Esophagus squamous epithelium (tissue), 5 donors: Measurements from ENCODE around the gene KIF1B. TPM values are rescaled to one million over a fixed set of nuclear protein-coding genes. Genes with fewer than 3 reads are reported as not detected.

Experiments used
- DNase-seq: peaks from one replicate; lab custom pipeline; 2025; lab: John Stamatoyannopoulos, UW
- H3K27ac ChIP-seq, 4 donors: fragments of 200-600 bp; sonication (generic); one replicate each; pipeline ENCODE4 v1.5.1; 2016 to 2019; ENCODE audit warnings: mild to moderate bottlenecking in 1 of 4
- H3K27me3 ChIP-seq, 4 donors: fragments of 200-600 bp; sonication (generic); 1 replicate in 3 of 4; 2 replicates in 1 of 4; pipeline versions ENCODE4 v1.5.1 to v1.6.0; 2017 to 2021; ENCODE audit warnings: antibody characterized with exemption in 1 of 4
- H3K36me3 ChIP-seq, 3 donors: fragments of 200-600 bp; sonication (generic); one replicate each; pipeline ENCODE4 v1.5.1; 2016 to 2019
- H3K4me1 ChIP-seq, 3 donors: fragments of 200-600 bp; sonication (generic); one replicate each; pipeline ENCODE4 v1.5.1; 2017 to 2019
- H3K4me3 ChIP-seq, 4 donors: fragments of 200-600 bp; sonication (generic); 1 replicate in 3 of 4; 2 replicates in 1 of 4; pipeline ENCODE4 v1.5.1; 2016 to 2019; ENCODE audit warnings: mild to moderate bottlenecking in 2 of 4, moderate library complexity in 1 of 4
- H3K9me3 ChIP-seq, 3 donors: fragments of 200-600 bp; sonication (generic); one replicate each; pipeline ENCODE4 v1.5.1; 2016 to 2019
- POLR2A ChIP-seq, 4 donors: fragments of 450-650 bp; IDR thresholded peaks; one replicate each; pipeline ENCODE4 v1.6.1; 2017; ENCODE audit warnings: antibody characterized with exemption in 4 of 4, mild to moderate bottlenecking in 4 of 4, moderate library complexity in 3 of 4
- WGBS, 2 donors: methylation state at CpG; one replicate each; pipeline ENCODE4 v1.1.5; 2018; 5-methylcytosine and 5-hydroxymethylcytosine counted together
- intact Hi-C: fragments of 100-400 bp; cut with DNase I; formaldehyde crosslinking; loops from one replicate; pipeline ENCODE4 v1.15.0; 2022
- total RNA-seq, 4 donors: library from RNA; depleted of rRNA; stranded (reverse); fragments of >200 nt; gene quantifications; one replicate each; pipeline ENCODE4 v1.1.0, GENCODE V29; 2016
- TF ChIP-seq, protein P1 (sequence below), 6 experiments: fragments of 450-650 bp in 4 of 6; fragments of 200-600 bp in 2 of 6; sonication (generic) in 2 of 6; IDR thresholded peaks; one replicate each; pipeline ENCODE4 v1.5.1; 2016 to 2019; ENCODE audit warnings: antibody characterized with exemption in 6 of 6, mild to moderate bottlenecking in 4 of 6, moderate library complexity in 4 of 6
- donor health status: DM: yes; HTN: yes; CAD: no.

KIF1B gene
- total RNA-seq, 4 donors from 2014 or later: 27.1 to 40.6 (median 38.1) TPM

DNA sequence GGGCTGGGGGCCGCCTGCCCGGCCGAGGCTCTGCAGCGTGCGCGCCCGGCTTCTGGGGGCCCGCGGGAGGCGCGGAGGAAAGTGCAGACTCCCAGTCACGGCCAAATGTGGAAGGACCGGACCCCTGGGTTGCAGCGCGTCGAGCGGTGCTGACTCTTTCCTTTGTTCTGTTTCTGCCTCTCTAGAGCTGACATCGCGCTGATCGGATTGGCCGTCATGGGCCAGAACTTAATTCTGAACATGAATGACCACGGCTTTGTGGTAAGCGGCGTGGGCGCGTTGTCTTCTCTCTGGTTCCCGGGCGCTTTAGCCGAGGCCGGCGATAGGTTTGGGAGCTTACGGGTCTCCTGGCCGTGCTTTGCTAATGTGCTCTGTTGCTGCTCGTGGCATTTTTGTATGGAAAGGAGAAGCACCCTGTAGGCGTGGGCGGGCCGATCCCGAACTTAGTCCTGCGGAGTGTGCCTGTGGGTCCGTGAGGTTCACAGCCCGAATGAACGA lies 189.1 kb downstream of the KIF1B start:
- WGBS, 2 donors: 0 to 1% methylated on average over 12 to 31 of the region's 42 CpGs
- peak overlapping the region; percentile 84 to 91 (median 88) for H3K4me3 ChIP-seq
- peaks cover 8 to 37% (median 23%) of the 10 kb centered on the region in 3 donors for H3K36me3 ChIP-seq
- DNase-seq: no peak
- no peaks in the 10 kb centered on the region for H3K9me3 ChIP-seq
- peak overlapping the region; percentile 95 to 97 (median 96) for H3K27ac ChIP-seq
- TF ChIP-seq, protein P1, sequence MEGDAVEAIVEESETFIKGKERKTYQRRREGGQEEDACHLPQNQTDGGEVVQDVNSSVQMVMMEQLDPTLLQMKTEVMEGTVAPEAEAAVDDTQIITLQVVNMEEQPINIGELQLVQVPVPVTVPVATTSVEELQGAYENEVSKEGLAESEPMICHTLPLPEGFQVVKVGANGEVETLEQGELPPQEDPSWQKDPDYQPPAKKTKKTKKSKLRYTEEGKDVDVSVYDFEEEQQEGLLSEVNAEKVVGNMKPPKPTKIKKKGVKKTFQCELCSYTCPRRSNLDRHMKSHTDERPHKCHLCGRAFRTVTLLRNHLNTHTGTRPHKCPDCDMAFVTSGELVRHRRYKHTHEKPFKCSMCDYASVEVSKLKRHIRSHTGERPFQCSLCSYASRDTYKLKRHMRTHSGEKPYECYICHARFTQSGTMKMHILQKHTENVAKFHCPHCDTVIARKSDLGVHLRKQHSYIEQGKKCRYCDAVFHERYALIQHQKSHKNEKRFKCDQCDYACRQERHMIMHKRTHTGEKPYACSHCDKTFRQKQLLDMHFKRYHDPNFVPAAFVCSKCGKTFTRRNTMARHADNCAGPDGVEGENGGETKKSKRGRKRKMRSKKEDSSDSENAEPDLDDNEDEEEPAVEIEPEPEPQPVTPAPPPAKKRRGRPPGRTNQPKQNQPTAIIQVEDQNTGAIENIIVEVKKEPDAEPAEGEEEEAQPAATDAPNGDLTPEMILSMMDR (IDR thresholded peaks at IDR 0.05): no peak
- no peak for TF ChIP-seq POLR2A (IDR thresholded peaks at IDR 0.05)
- intact Hi-C loops: no loop called here
- no peaks in the 10 kb centered on the region for H3K27me3 ChIP-seq
- peaks cover 15 to 54% (median 25%) of the 10 kb centered on the region in 3 donors for H3K4me1 ChIP-seq

DNA sequence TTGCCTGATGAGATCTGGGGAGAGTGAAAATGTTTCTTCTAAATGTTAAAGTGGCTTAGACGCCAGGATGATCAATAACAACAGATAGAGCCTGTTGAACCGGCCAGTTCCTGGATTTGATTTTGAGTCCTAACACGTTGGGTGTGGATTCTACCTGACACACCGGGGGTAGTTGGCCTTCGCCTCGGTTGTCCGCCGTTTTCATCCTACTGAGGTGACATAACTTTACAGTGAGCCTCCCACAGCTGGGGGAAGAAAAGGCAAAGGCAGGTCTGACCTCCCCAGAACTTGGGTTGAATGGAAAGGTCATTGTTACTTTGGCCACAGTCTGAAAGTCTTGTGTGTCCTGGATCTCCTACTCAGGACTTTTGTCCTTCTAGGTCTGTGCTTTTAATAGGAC lies 189.6 kb downstream of the KIF1B start:
- DNase-seq: no peak
- H3K4me1 ChIP-seq: peaks cover 15 to 54% (median 25%) of the 10 kb centered on the region in 3 donors
- H3K4me3 ChIP-seq: peak overlapping the region; percentile 84 to 91 (median 88)
- no peaks in the 10 kb centered on the region for H3K27me3 ChIP-seq
- WGBS, 2 donors: 24 to 29% methylated on average over 5 to 8 of the region's 8 CpGs
- peaks cover 13 to 42% (median 28%) of the 10 kb centered on the region in 3 donors for H3K36me3 ChIP-seq
- TF ChIP-seq, protein P1 (IDR thresholded peaks at IDR 0.05): no peak
- no peak for TF ChIP-seq POLR2A (IDR thresholded peaks at IDR 0.05)
- H3K9me3 ChIP-seq: no peaks in the 10 kb centered on the region
- intact Hi-C loops: no loop called here
- peak overlapping the region; percentile 95 to 97 (median 96) for H3K27ac ChIP-seq

DNA sequence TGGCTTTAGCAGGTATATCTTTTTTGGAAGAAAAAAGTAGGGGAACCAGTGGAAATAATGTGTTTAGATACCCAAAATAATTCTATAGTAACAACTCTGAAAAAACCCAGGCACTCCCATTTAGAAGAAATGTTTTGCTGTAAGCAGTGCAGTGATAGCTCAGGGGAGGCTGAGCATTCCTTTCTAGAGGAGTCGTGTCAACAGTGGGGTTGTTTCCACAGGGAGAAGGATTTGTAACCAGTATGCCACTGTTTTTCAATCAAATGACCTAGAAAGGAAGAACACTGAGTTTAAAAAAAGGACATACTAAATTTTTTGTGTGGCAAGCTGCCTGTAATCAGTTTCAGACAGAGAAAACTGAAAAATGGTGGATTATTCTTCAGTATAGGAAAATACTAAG lies 190.9 kb downstream of the KIF1B start:
- 69 to 71% methylated on average over 1 of the region's 1 CpG for WGBS, 2 donors
- Histone ChIP-seq H3K4me3 (peak overlapping the region; percentile 84 to 91 (median 88)), H3K27me3 (no peaks in the 10 kb centered on the region), H3K36me3 (peaks cover 15 to 55% (median 41%) of the 10 kb centered on the region in 3 donors), H3K9me3 (no peaks in the 10 kb centered on the region), H3K4me1 (peaks cover 15 to 54% (median 25%) of the 10 kb centered on the region in 3 donors), H3K27ac (peak overlapping the region; percentile 76 to 97 (median 96))
- intact Hi-C loops: no loop called here
- DNase-seq: no peak
- no peak for TF ChIP-seq POLR2A (IDR thresholded peaks at IDR 0.05)
- TF ChIP-seq, protein P1 (IDR thresholded peaks at IDR 0.05): no peak

DNA sequence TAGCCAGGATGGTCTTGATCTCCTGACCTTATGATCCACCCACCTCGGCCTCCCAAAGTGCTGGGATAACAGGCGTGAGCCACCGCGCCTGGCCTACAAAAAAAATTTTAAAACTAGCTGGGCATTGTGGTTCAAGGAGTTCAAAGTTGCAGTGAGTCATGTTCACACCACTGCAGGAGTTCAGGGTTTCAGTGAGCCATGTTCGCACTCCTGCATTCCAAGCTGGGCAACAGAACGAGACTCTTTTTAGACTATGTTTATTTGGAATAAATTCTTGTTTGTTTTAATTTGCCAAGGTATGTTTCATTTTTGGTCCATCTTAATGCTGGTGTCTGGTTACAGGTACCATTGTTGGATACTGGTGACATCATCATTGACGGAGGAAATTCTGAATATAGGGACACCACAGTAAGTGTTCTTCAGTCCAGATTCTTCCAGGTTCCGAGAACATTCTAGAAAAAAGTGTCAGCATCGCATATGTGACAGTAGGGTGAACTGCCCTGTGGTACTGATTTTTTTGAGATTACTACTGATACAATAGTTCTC lies 192.4 kb downstream of the KIF1B start:
- Histone ChIP-seq H3K27me3 (no peaks in the 10 kb centered on the region), H3K4me1 (peaks cover 14 to 45% (median 23%) of the 10 kb centered on the region in 3 donors), H3K9me3 (no peaks in the 10 kb centered on the region), H3K4me3 (no peak overlapping the region), H3K27ac (peak overlapping the region; percentile 25 to 97 (median 80)), H3K36me3 (peaks cover 26 to 70% (median 54%) of the 10 kb centered on the region in 3 donors)
- no peak for TF ChIP-seq POLR2A (IDR thresholded peaks at IDR 0.05)
- TF ChIP-seq, protein P1 (IDR thresholded peaks at IDR 0.05): no peak
- 87 to 100% methylated on average over 5 to 6 of the region's 9 CpGs for WGBS, 2 donors
- intact Hi-C loops: no loop called here
- DNase-seq: no peak

DNA sequence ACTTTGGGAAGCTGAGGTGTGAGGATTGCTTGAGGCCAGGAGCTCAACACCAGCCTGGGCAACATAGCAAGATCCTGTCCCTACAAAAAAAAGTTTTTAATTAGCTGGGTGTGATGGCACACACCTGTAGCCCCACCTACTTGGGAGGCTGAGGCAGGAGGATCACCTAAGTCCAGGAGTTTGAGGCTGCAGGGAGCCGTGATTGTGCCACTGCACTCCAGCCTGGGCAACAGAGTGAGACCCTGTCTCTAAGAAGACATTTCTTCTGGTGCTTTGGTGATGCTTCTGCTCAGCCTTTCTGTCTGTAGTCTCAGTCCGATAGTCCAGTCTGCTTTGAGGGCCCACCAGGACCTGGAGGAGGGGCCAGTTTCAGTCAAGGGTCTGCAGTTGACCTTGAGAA lies 196.8 kb downstream of the KIF1B start:
- WGBS, 2 donors: 91% methylated on average over 1 of the region's 2 CpGs; no CpG with 5 or more reads in 1 of the 2 donors
- intact Hi-C loops: no loop called here
- H3K4me3 ChIP-seq: no peak overlapping the region
- no peak for TF ChIP-seq POLR2A (IDR thresholded peaks at IDR 0.05)
- TF ChIP-seq, protein P1 (IDR thresholded peaks at IDR 0.05): no peak
- no peaks in the 10 kb centered on the region for H3K27me3 ChIP-seq
- H3K27ac ChIP-seq: no peak overlapping the region
- H3K4me1 ChIP-seq: peaks cover 0 to 10% (median under 1%) of the 10 kb centered on the region in 3 donors
- H3K36me3 ChIP-seq: peaks cover 41 to 100% (median 86%) of the 10 kb centered on the region in 3 donors
- no peaks in the 10 kb centered on the region for H3K9me3 ChIP-seq
- DNase-seq: no peak
